PC-3 (cell line): Measurements from ENCODE around the gene CIDEB. TPM values are rescaled to one million over a fixed set of nuclear protein-coding genes. Genes with fewer than 3 reads are reported as not detected.

Source experiments
- ATAC-seq: fragments of 200-7000 bp; cut with Tn5 transposase; 2 replicates; pipeline ENCODE4 v1.9.1; 2020; ENCODE audit warnings: mild to moderate bottlenecking, moderate library complexity
- BruUV-seq: library from RNA; stranded (reverse); fragments of 400-500 nt; replicated peaks from 2 replicates; lab custom pipeline; 2021; lab: Mats Ljungman, UMichigan
- CTCF ChIA-PET: fragments of 300-600 bp; sonication (Branson Sonifier 250); formaldehyde crosslinking; loops from one replicate; lab custom pipeline; 2022; ENCODE audit warnings: antibody characterized with exemption; lab: Charles Lee
- POLR2A ChIA-PET: fragments of 300-600 bp; sonication (Branson Sonifier 250); formaldehyde crosslinking; loops from one replicate; lab custom pipeline; 2022; ENCODE audit warnings: antibody characterized with exemption; ENCODE audit not compliant: unreplicated experiment; lab: Charles Lee
- DNase-seq: peaks from one replicate; pipeline ENCODE4 v3.0.0-alpha.2; 2015
- H2AFZ ChIP-seq: fragments of 300-600 bp; sonication (generic); 2 replicates; pipeline ENCODE4 v1.6.0; 2016; ENCODE audit warnings: antibody characterized with exemption, low read length
- H3F3A ChIP-seq: fragments of 300-600 bp; sonication (generic); one replicate; pipeline ENCODE4 v1.6.0; 2017; ENCODE audit warnings: antibody characterized with exemption, low read length, control low read depth, mild to moderate bottlenecking; ENCODE audit not compliant: unreplicated experiment
- H3K27ac ChIP-seq: fragments of 300-600 bp; sonication (generic); 2 replicates; pipeline ENCODE4 v1.5.1; 2016; ENCODE audit warnings: mild to moderate bottlenecking, low read length
- H3K27me3 ChIP-seq: fragments of 300-600 bp; sonication (generic); 2 replicates; pipeline ENCODE4 v1.6.1; 2016; ENCODE audit warnings: low read length, mixed read lengths
- H3K36me3 ChIP-seq: fragments of 300-600 bp; sonication (generic); 2 replicates; pipeline ENCODE4 v1.6.1; 2016; ENCODE audit warnings: low read depth, mixed run types, low read length, mixed read lengths
- H3K4me1 ChIP-seq: fragments of 300-600 bp; sonication (generic); 2 replicates; pipeline ENCODE4 v1.5.1; 2016; ENCODE audit warnings: low read length; ENCODE audit not compliant: insufficient read depth
- H3K4me2 ChIP-seq: fragments of 300-600 bp; sonication (generic); 2 replicates; pipeline ENCODE4 v1.6.0; 2016; ENCODE audit warnings: low read length
- H3K4me3 ChIP-seq: fragments of 300-600 bp; sonication (generic); 2 replicates; pipeline ENCODE4 v1.5.1; 2016; ENCODE audit warnings: mild to moderate bottlenecking, low read length, mixed read lengths
- H3K79me2 ChIP-seq: fragments of 300-600 bp; sonication (generic); 2 replicates; pipeline ENCODE4 v1.6.1; 2017; ENCODE audit warnings: low read length, mixed read lengths
- H3K9ac ChIP-seq: fragments of 300-600 bp; sonication (generic); 2 replicates; pipeline ENCODE4 v1.6.0; 2016; ENCODE audit warnings: mild to moderate bottlenecking, low read length
- H3K9me2 ChIP-seq: fragments of 300-600 bp; sonication (generic); replicated peaks from 2 replicates; pipeline ENCODE4 v1.6.1; 2016; ENCODE audit warnings: mixed run types, low read length, mixed read lengths
- H3K9me3 ChIP-seq: fragments of 300-600 bp; sonication (generic); 2 replicates; pipeline ENCODE4 v1.6.1; 2016; ENCODE audit warnings: low read length, mixed read lengths
- H4K20me1 ChIP-seq: fragments of 300-600 bp; sonication (generic); 2 replicates; pipeline ENCODE4 v1.6.1; 2016; ENCODE audit warnings: low read length, mixed read lengths
- EZH2 ChIP-seq: fragments of 300-600 bp; sonication (generic); IDR thresholded peaks from one replicate; pipeline ENCODE4 v1.6.1; 2017; ENCODE audit warnings: antibody characterized with exemption, mild to moderate bottlenecking, low read length; ENCODE audit not compliant: unreplicated experiment
- EZH2phosphoT487 ChIP-seq: fragments of 300-600 bp; sonication (generic); IDR thresholded peaks from 2 replicates; pipeline ENCODE4 v1.6.1; 2018; ENCODE audit warnings: mild to moderate bottlenecking, antibody characterized with exemption, low read length, borderline replicate concordance
- intact Hi-C: fragments of 100-400 bp; cut with micrococcal nuclease; formaldehyde crosslinking; loops from 2 replicates; pipeline ENCODE4 v1.9.0; 2023
- total RNA-seq: library from RNA; depleted of rRNA; stranded (reverse); fragments of >200 nt; gene quantifications from 2 replicates; pipeline ENCODE4 v1.2.3, GENCODE V29; 2014
- TF ChIP-seq, protein P1 (sequence below): fragments of 300-600 bp; sonication (generic); conservative IDR thresholded peaks from 2 replicates; pipeline ENCODE4 v1.5.1; 2017; ENCODE audit warnings: antibody characterized with exemption, low read depth, mild to moderate bottlenecking, low read length

The CIDEB gene
- total RNA-seq, 1 experiment from 2014 or later = not detected

- H3K4me2 ChIP-seq = no peak overlapping the region
- H3K9me2 ChIP-seq = no peaks in the 10 kb centered on the region
- no peaks in the 10 kb centered on the region for H3F3A ChIP-seq
- ATAC-seq (0 out of 2 replicates have a peak, but pooled peaks have one; percentile 14), DNase-seq (no peak)
- no peaks in the 10 kb centered on the region for H3K36me3 ChIP-seq
- H3K27me3 ChIP-seq = no peaks in the 10 kb centered on the region
- no peak for TF ChIP-seq EZH2phosphoT487
- TF ChIP-seq EZH2 = no peak
- TF ChIP-seq, protein P1, sequence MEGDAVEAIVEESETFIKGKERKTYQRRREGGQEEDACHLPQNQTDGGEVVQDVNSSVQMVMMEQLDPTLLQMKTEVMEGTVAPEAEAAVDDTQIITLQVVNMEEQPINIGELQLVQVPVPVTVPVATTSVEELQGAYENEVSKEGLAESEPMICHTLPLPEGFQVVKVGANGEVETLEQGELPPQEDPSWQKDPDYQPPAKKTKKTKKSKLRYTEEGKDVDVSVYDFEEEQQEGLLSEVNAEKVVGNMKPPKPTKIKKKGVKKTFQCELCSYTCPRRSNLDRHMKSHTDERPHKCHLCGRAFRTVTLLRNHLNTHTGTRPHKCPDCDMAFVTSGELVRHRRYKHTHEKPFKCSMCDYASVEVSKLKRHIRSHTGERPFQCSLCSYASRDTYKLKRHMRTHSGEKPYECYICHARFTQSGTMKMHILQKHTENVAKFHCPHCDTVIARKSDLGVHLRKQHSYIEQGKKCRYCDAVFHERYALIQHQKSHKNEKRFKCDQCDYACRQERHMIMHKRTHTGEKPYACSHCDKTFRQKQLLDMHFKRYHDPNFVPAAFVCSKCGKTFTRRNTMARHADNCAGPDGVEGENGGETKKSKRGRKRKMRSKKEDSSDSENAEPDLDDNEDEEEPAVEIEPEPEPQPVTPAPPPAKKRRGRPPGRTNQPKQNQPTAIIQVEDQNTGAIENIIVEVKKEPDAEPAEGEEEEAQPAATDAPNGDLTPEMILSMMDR = no peak
- H3K4me1 ChIP-seq = peaks cover 8% of the 10 kb centered on the region; the same call in 1 of the 2 replicates
- CTCF ChIA-PET = no interaction called here
- BruUV-seq = no TSS peak
- no peak overlapping the region for H3K4me3 ChIP-seq
- intact Hi-C loops = no loop called here
- H3K9me3 ChIP-seq = no peaks in the 10 kb centered on the region
- H3K9ac ChIP-seq = no peak overlapping the region
- POLR2A ChIA-PET = no interaction called here
- no peak overlapping the region for H2AFZ ChIP-seq
- H4K20me1 ChIP-seq = no peaks in the 10 kb centered on the region
- no peak overlapping the region for H3K27ac ChIP-seq
- no peaks in the 10 kb centered on the region for H3K79me2 ChIP-seq
These were observed 43.9 kb downstream of the CIDEB start for GRCh38 chr14:24263848-24264247.

DNA sequence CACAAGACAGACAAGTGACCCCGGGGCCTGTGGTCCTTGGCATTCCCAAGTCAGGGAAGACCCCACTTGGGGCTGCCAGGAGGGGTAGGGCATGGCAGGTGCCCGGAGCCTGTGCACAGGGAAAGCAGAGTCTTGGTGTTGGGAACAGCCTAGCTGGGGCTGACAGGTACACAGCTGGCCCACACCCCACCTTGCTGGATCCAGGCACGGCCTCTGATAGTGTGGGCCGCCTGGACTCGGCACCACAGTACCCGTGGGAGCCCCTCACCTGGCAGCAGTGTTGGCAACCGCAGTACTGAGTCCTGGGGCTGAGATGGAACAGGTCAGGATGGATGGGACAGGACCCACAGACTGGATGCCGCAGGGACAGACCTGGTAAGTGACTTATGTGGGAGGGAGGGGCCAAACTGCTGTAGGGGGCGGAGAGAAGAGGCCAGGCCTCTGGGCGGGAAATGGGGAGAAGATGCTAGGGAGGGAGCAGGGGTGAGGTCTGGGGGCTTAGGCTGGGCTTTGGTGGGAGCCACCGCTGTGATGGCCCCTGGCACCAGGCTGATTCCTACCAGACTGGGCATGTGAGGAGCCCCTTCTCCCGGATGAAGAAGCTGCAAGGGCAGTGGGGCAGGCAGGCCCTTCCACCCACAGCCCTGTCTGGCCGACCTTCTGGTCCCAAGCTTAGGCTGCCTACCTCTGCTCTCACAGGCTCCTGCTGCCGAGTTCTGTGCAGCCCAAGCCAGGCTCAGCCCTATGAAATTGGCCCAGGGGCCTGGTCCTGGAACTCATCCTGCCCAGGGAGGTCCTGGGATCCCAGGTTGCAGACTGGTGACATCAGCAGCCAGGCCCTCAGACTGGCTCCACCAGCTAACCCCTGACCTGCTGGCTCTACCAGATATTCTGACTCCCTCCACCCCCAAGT lies 44.7 kb downstream of the CIDEB start, which contains the start of gene TGM1:
Gene TGM1, minus strand, starts transcription at position 357 of the 913 bp plus-strand sequence. CDS start 825 bp downstream, outside the sequence.
- CTCF ChIA-PET = no interaction called here
- H3K9ac ChIP-seq = no peak within 1 kb of the TSS
- no peak within 1 kb of the TSS for H3K27ac ChIP-seq
- H3K9me3 ChIP-seq = no peaks in the 10 kb centered on the region
- no peaks in the 10 kb centered on the region for H3K36me3 ChIP-seq
- no peak for TF ChIP-seq EZH2
- no peak for TF ChIP-seq EZH2phosphoT487
- TF ChIP-seq, protein P1 = no peak
- H3K4me1 ChIP-seq = peaks cover 8% of the 10 kb centered on the region; the same call in 1 of the 2 replicates
- no peaks in the 10 kb centered on the region for H3K9me2 ChIP-seq
- no peak within 1 kb of the TSS for H3K4me3 ChIP-seq
- DNase-seq = no peak
- intact Hi-C loops = no loop called here
- no peaks in the 10 kb centered on the region for H3K27me3 ChIP-seq
- H3F3A ChIP-seq = no peaks in the 10 kb centered on the region
- H2AFZ ChIP-seq = no peak within 1 kb of the TSS
- no peaks in the 10 kb centered on the region for H3K79me2 ChIP-seq
- ATAC-seq = no peak
- no peaks in the 10 kb centered on the region for H4K20me1 ChIP-seq
- no peak within 1 kb of the TSS for H3K4me2 ChIP-seq
- no TSS peak for BruUV-seq
- POLR2A ChIA-PET = no interaction called here

GRCh38 chr14:24261969-24262327 lies 45.8 kb downstream of the CIDEB start:
- intact Hi-C loops = no loop called here
- ChIA-PET CTCF (no interaction called here), POLR2A (no interaction called here)

More at GRCh38 chr14:24261969-24262327, 45.8 kb downstream of the CIDEB start:
- no peaks in the 10 kb centered on the region for H3K36me3 ChIP-seq
- ATAC-seq (no peak), DNase-seq (no peak)
- no TSS peak for BruUV-seq
- H3K4me3 ChIP-seq = no peak overlapping the region
- no peak overlapping the region for H3K4me2 ChIP-seq
- no peak overlapping the region for H3K27ac ChIP-seq
- no peak overlapping the region for H2AFZ ChIP-seq
- H3K9me3 ChIP-seq = no peaks in the 10 kb centered on the region
- H3K79me2 ChIP-seq = no peaks in the 10 kb centered on the region
- no peaks in the 10 kb centered on the region for H3K27me3 ChIP-seq
- H4K20me1 ChIP-seq = no peaks in the 10 kb centered on the region
- H3K9me2 ChIP-seq = no peaks in the 10 kb centered on the region
- no peak overlapping the region for H3K9ac ChIP-seq
- no peaks in the 10 kb centered on the region for H3F3A ChIP-seq
- no peak for TF ChIP-seq EZH2phosphoT487
- TF ChIP-seq, protein P1 = no peak
- TF ChIP-seq EZH2 = no peak
- H3K4me1 ChIP-seq = peaks cover 8% of the 10 kb centered on the region; the same call in 1 of the 2 replicates
